ENCODE measurements around the gene BDP1.
A peak's percentile ranks its signal among the peaks of the same experiment; 100 is the strongest.
"Not testable (repeated sequence)": the region's sequence is repeated elsewhere in the genome, so short reads cannot be mapped to it uniquely, and the experiment has no call there.

Gene BDP1

GRCh38 chr5:71455427-71456361 lies at the start of gene BDP1:
Gene BDP1 (plus strand): TSS chr5:71455651. CDS start chr5:71455878, 227 bp downstream.
- DNase-seq (ENCODE audit: low read depth, low spot score) = peak; percentile 83

- not testable (repeated sequence) for DNase-seq (ENCODE audit: low read depth, low spot score)
Observed at GRCh38 chr5:71410088-71410487, 45.4 kb upstream of the BDP1 start.

- not testable (repeated sequence) for DNase-seq (ENCODE audit: low read depth, low spot score)
Observed at GRCh38 chr5:71415626-71416025, 39.8 kb upstream of the BDP1 start.

GRCh38 chr5:71418026-71418425 lies 37.4 kb upstream of the BDP1 start:
- DNase-seq (ENCODE audit: low read depth, low spot score) = not testable (repeated sequence)

GRCh38 chr5:71421278-71421677 lies 34.2 kb upstream of the BDP1 start:
- not testable (repeated sequence) for DNase-seq (ENCODE audit: low read depth, low spot score)

- DNase-seq (ENCODE audit: low read depth, low spot score) = not testable (repeated sequence)
Observed at GRCh38 chr5:71423896-71424295, 31.6 kb upstream of the BDP1 start.

GRCh38 chr5:71426686-71427474 lies 28.6 kb upstream of the BDP1 start:
- not testable (repeated sequence) for DNase-seq (ENCODE audit: low read depth, low spot score)

GRCh38 chr5:71432410-71432809 lies 23.0 kb upstream of the BDP1 start:
- not testable (repeated sequence) for DNase-seq (ENCODE audit: low read depth, low spot score)

GRCh38 chr5:71434825-71435224 lies 20.6 kb upstream of the BDP1 start:
- not testable (repeated sequence) for DNase-seq (ENCODE audit: low read depth, low spot score)

GRCh38 chr5:71441564-71441963 lies 13.9 kb upstream of the BDP1 start:
- DNase-seq (ENCODE audit: low read depth, low spot score) = not testable (repeated sequence)

GRCh38 chr5:71443891-71444290 lies 11.6 kb upstream of the BDP1 start:
- DNase-seq (ENCODE audit: low read depth, low spot score) = not testable (repeated sequence)

GRCh38 chr5:71445015-71445414 lies 10.4 kb upstream of the BDP1 start:
- not testable (repeated sequence) for DNase-seq (ENCODE audit: low read depth, low spot score)

GRCh38 chr5:71445523-71446152 lies 9.8 kb upstream of the BDP1 start:
- not testable (repeated sequence) for DNase-seq (ENCODE audit: low read depth, low spot score)

GRCh38 chr5:71446540-71447216 lies 8.8 kb upstream of the BDP1 start:
- not testable (repeated sequence) for DNase-seq (ENCODE audit: low read depth, low spot score)

GRCh38 chr5:71447218-71447808 lies 8.1 kb upstream of the BDP1 start:
- DNase-seq (ENCODE audit: low read depth, low spot score) = not testable (repeated sequence)

GRCh38 chr5:71452876-71453275 lies 2.6 kb upstream of the BDP1 start:
- no peak for DNase-seq (ENCODE audit: low read depth, low spot score)

- DNase-seq (ENCODE audit: low read depth, low spot score) = no peak
Observed at GRCh38 chr5:71454913-71455312, 538 bp upstream of the BDP1 start.

GRCh38 chr5:71456362-71456743 lies 902 bp downstream of the BDP1 start:
- no peak for DNase-seq (ENCODE audit: low read depth, low spot score)

GRCh38 chr5:71457106-71457505 lies 1.7 kb downstream of the BDP1 start:
- DNase-seq (ENCODE audit: low read depth, low spot score) = no peak

GRCh38 chr5:71460693-71461092 lies 5.2 kb downstream of the BDP1 start:
- no peak for DNase-seq (ENCODE audit: low read depth, low spot score)

GRCh38 chr5:71461360-71461759 lies 5.9 kb downstream of the BDP1 start:
- no peak for DNase-seq (ENCODE audit: low read depth, low spot score)

All from brain pericyte (primary cell).